Endothelial cell of hepatic sinusoid (primary cell): ENCODE results near the gene ARFIP2.
"Not testable (repeated sequence)": the region's sequence is repeated elsewhere in the genome, so short reads cannot be mapped to it uniquely, and the experiment has no call there.

Experiments
- in situ Hi-C: cut with HindIII; loops from 2 replicates; pipeline ENCODE4 v1.10.0; 2017; ENCODE audit warnings: low sequenced_read_pairs

ARFIP2 gene

DNA sequence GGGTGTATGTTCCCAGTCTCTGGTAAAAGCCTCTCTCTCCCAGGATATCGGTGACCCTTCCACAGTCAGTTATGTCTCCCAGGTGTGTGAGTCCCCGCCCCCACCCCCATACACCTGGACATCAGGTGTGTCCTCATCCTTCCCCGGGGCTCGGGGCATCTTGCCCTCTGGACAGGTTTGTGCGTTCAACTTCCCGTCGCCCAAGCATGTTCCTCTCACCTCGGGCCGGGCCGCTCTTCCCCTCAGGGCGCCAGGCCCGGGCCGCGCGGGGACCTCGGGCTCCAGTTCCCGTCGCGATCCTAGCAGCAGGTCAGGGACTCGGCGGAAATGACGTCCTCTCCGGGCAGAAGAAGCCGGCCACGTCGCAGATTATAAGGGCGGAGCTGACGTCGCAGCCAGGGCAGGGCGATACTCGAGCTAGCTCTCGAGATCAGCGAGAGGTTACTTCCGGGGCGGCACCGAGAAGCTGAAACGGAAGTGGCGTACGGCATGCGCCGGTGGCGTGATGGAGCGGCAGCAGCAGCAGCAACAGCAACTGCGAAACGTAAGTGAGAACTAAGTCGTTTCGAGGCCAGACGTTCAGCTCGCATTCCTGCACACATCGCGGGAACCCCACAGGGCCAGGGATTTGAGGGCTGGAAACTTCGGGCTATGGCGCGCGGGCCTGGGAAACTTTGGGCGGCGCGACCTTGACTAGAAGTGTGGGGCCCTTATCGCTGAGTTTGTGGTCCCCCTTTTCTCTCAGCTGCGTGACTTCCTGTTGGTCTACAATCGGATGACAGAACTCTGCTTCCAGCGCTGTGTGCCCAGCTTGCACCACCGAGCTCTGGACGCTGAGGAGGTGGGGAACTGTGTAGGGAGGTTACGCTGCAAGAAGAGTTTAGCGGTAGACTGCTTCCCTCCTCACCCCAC, at the start of gene ARFIP2, which contains the start of gene TIMM10B:
TSS of gene ARFIP2 (minus strand) at position 320 of the 912 bp plus-strand sequence. CDS start 910 bp downstream, outside the sequence.
TSS of gene TIMM10B (plus strand) at position 490 of the 912 bp plus-strand sequence. CDS start at position 506, 16 bp downstream.
- in situ Hi-C loops: loop anchor here (5.0 kb wide), 1 partner anchor 79 kb away; no protein-coding TSS in a partner anchor

DNA sequence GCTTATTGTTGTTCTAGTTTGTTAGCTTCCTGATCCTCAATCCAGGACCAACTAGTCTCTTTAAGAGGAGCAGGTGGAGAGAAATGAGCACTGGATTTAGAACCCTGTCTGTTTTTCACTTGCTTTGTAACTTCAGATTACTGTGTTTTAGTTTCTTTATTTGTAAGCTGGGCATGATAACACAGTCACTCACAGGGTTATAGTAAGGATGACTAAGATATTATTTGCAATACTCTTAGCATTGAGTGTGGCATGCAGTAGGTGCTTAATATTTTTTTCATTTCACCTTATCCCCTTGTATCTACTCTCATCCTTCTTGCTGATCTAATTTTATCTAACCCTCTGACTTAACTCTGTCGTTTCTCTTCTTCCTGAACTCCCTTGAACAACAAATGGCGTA, 49.7 kb upstream of the ARFIP2 start:
- in situ Hi-C loops: no loop called here

DNA sequence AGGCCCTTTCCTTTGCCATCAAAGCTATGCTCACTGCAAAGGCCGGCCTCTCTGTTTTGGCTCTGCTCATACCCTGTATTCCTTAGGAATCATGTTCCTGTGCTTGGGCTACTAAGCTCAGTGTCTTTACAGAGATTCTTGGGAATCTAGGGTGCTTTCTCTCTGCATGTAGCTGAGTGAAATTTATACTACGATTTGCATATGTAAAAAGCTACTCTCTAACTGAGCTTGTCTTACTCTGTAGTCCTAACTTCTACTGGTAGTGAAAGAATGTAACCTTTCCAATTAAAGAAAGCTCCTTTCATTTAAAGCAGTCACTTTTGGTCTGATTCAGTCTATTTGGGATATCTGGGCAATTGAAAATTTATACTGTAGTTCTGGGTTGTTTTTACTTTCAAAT, 48.1 kb upstream of the ARFIP2 start:
- in situ Hi-C loops: no loop called here

DNA sequence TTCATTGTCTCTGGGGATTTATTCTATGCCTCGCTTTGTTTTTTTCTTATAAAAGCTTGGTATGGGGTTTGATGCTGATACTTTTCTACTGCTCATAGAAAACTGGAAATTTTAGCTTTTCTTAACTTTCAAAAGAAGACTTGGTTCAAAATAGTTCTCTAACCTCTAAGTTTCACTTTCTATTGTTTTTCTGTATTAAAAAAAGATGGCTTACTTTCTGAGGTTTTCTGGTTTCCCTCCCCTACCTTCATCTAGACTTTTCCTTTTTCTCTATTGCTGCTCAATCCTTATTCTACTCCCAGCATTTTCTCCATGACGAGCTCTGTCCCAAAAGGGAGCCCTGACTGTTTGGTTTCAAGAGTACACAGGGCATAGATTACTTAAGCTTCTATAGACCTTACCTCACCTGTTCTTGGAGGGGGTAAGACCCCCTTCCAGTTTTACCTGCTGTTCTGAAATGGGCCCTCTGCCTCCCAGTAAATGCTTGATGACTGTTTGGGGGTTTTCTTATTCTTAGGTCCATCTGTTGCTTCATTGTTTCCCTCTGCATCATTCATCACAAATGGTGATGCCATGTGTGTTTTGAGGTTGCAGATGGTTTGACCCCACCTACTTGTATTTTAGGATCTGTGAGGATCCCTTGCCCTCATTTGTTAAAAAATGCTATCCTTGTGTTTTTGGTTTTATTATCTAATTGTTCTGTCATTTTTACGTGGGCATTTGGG, 45.4 kb upstream of the ARFIP2 start:
- in situ Hi-C loops: no loop called here

DNA sequence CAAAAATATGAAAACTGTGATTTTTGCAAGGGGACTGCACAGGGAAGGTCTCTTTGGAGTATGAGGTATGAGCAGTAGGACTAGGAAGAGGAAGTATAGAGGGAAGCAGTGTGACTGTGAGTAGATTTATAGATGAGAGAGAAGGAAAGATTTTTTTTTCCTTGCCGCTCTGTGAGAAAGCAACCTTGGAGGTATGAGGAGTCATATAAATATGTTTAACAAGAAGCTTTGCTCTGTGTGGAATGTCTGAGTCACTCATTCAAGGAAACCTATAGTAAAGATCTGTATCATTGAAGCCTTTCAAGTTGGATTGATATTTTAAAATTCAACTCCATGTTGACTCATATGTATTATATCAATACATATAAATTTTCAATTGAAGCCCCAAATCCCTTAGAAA, 42.1 kb upstream of the ARFIP2 start:
- in situ Hi-C loops: no loop called here

- in situ Hi-C loops: not testable (repeated sequence)
Observed at GRCh38 chr11:6521946-6522345, 40.8 kb upstream of the ARFIP2 start.

- in situ Hi-C loops: no loop called here
Observed at GRCh38 chr11:6520265-6520664, 39.1 kb upstream of the ARFIP2 start.

- in situ Hi-C loops: no loop called here
Observed at GRCh38 chr11:6516865-6517264, 35.7 kb upstream of the ARFIP2 start.

GRCh38 chr11:6505577-6506240, 24.6 kb upstream of the ARFIP2 start:
- in situ Hi-C loops: no loop called here

DNA sequence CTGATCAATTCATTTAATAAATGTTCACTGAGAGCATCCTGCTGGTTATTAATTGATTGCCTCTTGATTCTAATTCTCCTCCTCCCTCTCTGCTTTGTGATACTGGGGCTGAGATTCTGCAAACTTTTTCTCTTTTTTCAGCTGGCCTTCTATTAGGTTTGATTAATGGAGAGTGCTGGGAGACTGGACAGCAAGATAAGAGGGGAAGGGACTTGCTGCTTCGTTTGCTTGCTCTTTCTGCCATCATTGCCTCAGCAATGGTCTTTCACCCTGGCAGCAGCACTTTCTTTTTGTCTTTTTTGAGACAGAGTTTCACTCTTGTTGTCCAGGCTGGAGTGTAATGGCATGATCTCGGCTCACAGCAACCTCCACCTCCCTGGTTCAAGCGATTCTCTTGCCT, 23.0 kb upstream of the ARFIP2 start:
- in situ Hi-C loops: no loop called here

- in situ Hi-C loops: no loop called here
Observed at GRCh38 chr11:6502382-6502781, 21.3 kb upstream of the ARFIP2 start.

GRCh38 chr11:6498544-6498943, 17.4 kb upstream of the ARFIP2 start:
- in situ Hi-C loops: no loop called here

DNA sequence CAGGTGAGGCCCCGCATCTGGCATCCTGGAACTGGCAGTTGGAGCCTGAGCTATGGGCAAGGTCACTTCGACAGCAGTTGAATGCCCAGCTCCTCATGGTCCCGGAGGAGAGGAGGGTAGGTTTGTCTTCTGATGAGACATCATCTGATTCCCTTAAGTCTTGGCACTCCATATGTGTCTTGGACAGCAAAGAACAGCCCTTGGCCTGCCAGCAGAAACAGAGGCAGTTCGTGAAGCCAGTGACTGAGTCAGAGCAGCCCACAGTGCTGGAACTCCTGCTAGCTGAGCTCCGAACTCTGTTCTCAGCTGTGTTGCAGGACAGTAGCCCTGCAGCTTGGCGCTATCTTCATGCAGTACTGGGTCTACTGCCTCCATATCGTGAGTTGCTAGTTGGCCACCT, 17.0 kb upstream of the ARFIP2 start:
- in situ Hi-C loops: no loop called here

- in situ Hi-C loops: no loop called here
Observed at GRCh38 chr11:6497069-6497839, 16.1 kb upstream of the ARFIP2 start, which contains the start of gene DNHD1. Gene DNHD1 (plus strand): TSS chr11:6497280. CDS start chr11:6498216, 936 bp downstream.

DNA sequence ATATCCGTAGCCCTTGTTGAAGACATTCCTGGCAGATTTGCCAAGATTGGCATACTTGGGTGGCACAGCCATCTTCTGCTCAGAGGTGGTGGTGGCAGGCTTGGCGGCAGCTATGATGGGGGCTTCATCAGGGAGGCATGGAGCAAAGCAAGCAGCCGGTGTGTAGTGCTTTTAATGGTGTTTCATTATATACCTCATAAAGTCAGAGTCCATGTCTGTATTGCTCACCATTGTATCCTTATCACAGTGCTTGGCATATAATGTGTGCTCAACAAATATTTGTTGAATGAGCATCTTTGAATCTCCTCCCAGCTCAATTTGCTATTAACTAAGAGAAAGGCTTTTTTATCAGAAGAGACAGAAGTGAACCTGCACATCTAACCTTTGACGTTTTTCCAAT, 8.2 kb upstream of the ARFIP2 start:
- in situ Hi-C loops: no loop called here

DNA sequence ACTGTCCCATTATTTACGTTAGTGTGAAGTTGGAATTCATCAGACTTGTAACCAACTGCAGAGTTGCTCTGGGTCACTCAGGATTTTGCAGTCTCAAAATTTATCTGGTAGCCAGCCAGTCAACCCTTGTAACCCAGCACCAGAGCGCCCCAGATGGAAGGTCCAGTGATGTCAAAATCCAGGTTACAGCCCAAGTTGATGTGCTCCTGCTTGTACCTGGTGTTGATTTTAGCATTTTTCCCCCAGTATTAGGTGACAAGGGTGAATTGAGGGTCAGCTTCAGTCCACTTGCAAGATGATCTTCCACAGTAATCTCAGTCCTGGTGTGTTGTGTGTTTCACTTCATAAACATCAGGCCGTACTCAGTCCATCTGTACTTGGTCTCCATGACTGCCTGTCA, 7.7 kb upstream of the ARFIP2 start:
- in situ Hi-C loops: no loop called here

DNA sequence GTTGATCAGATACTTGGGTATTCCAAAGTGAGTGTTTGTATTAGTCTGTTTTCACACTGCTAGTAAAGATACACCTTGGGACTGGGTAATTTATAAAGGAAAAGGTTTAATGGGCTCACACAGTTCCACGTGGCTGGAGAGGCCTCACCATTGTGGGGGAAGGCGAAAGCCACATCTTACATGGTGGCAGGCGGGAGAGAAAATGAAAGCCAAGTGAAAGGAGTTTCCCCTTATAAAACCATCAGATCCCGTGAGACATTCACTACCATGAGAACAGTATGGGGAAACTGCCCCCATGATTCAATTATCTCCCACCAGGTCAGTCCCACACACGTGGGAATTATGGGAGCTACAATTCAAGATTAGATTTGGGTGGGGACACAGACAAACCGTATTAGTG, 7.2 kb upstream of the ARFIP2 start:
- in situ Hi-C loops: no loop called here

- in situ Hi-C loops: no loop called here
Observed at GRCh38 chr11:6486938-6487337, 5.8 kb upstream of the ARFIP2 start.

DNA sequence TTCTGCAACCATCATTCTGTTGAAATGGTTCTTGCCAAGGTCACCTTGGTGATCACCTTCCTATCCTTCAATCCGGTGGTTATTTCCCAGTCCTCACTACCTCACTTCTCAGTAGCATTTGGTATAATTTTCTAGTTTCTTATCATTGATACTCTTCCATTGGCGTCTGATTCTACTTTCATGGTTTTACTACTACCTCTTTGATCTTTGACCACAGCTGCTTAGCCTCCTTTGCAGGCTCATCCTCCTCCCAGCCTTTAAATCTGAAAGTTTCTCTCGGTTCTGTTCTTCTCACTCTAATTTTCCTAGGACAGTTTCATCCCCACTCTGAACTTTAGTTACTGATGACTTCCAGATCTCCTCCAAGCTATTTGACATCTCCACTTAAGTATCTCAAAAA, 5.1 kb upstream of the ARFIP2 start:
- in situ Hi-C loops: no loop called here

GRCh38 chr11:6485661-6486060, 4.5 kb upstream of the ARFIP2 start:
- in situ Hi-C loops: no loop called here
